WTC11 (cell line): Measurements from ENCODE around the gene POLR3A. TPM values are rescaled to one million over a fixed set of nuclear protein-coding genes. Genes with fewer than 3 reads are reported as not detected.

ENCODE experiments used
- FOXK1 ChIP-seq: sonication (generic); formaldehyde crosslinking; IDR thresholded peaks from 2 replicates; pipeline ENCODE4 v1.8.0; 2022; ENCODE audit warnings: mild to moderate bottlenecking, moderate library complexity, missing genetic modification reagents
- GRHL2 ChIP-seq: fragments of 250-450 bp; sonication (Bioruptor Pico); IDR thresholded peaks from 2 replicates; pipeline ENCODE4 v1.8.0; 2022; ENCODE audit warnings: mild to moderate bottlenecking, moderate library complexity; ENCODE audit not compliant: insufficient replicate concordance, severe bottlenecking
- MYBL2 ChIP-seq: sonication (generic); formaldehyde crosslinking; IDR thresholded peaks from 2 replicates; pipeline ENCODE4 v1.8.1; 2023; ENCODE audit warnings: mild to moderate bottlenecking, moderate library complexity, missing genetic modification reagents
- TCF7 ChIP-seq: sonication (generic); formaldehyde crosslinking; IDR thresholded peaks from 2 replicates; pipeline ENCODE4 v1.8.0; 2022; ENCODE audit warnings: mild to moderate bottlenecking, low read depth, missing genetic modification reagents, moderate library complexity
- TEAD1 ChIP-seq: sonication (generic); formaldehyde crosslinking; IDR thresholded peaks from 2 replicates; pipeline ENCODE4 v1.8.0; 2022; ENCODE audit warnings: mild to moderate bottlenecking, missing genetic modification reagents
- TEAD4 ChIP-seq: sonication (generic); formaldehyde crosslinking; IDR thresholded peaks from 2 replicates; pipeline ENCODE4 v1.8.0; 2022; ENCODE audit warnings: mild to moderate bottlenecking, missing genetic modification reagents
- TP53 ChIP-seq: sonication (generic); formaldehyde crosslinking; IDR thresholded peaks from 2 replicates; pipeline ENCODE4 v1.8.1; 2023; ENCODE audit warnings: mild to moderate bottlenecking, missing genetic modification reagents
- ZNF232 ChIP-seq: sonication (generic); formaldehyde crosslinking; IDR thresholded peaks from 2 replicates; pipeline ENCODE4 v1.8.0; 2022; ENCODE audit warnings: mild to moderate bottlenecking, missing genetic modification reagents
- ZNF416 ChIP-seq: fragments of 250-450 bp; sonication (Bioruptor Pico); IDR thresholded peaks from 2 replicates; pipeline ENCODE4 v1.9.0; 2021; ENCODE audit warnings: mild to moderate bottlenecking, inconsistent platforms
- total RNA-seq: library from RNA; stranded (reverse); gene quantifications from 3 replicates; pipeline ENCODE4 v1.2.3, GENCODE V29; 2021
- TF ChIP-seq, protein P1 (sequence below): fragments of 250-450 bp; sonication (Bioruptor Pico); conservative IDR thresholded peaks from 2 replicates; pipeline ENCODE4 v1.9.0; 2021; ENCODE audit warnings: mild to moderate bottlenecking
- TF ChIP-seq, protein P2 (sequence below): fragments of 250-450 bp; sonication (Bioruptor Pico); IDR thresholded peaks from 2 replicates; pipeline ENCODE4 v2.1.2; 2022; ENCODE audit warnings: mild to moderate bottlenecking, moderate library complexity
- TF ChIP-seq, protein P3 (sequence below): sonication (generic); formaldehyde crosslinking; IDR thresholded peaks from 2 replicates; pipeline ENCODE4 v1.8.1; 2022; ENCODE audit warnings: missing genetic modification reagents, borderline replicate concordance
- TF ChIP-seq, protein P4 (sequence below): sonication (generic); formaldehyde crosslinking; IDR thresholded peaks from 2 replicates; pipeline ENCODE4 v1.8.1; 2023; ENCODE audit warnings: mild to moderate bottlenecking, missing genetic modification reagents
- TF ChIP-seq, protein P5 (sequence below): fragments of 250-450 bp; sonication (Bioruptor Pico); IDR thresholded peaks from 2 replicates; pipeline ENCODE4 v1.9.0; 2021; ENCODE audit warnings: mild to moderate bottlenecking
- TF ChIP-seq, protein P6 (sequence below): fragments of 250-450 bp; sonication (Bioruptor Pico); IDR thresholded peaks from 2 replicates; pipeline ENCODE4 v1.9.0; 2021; ENCODE audit warnings: mild to moderate bottlenecking, borderline replicate concordance
- TF ChIP-seq, protein P7 (sequence below): sonication (generic); formaldehyde crosslinking; IDR thresholded peaks from 2 replicates; pipeline ENCODE4 v1.8.0; 2022; ENCODE audit warnings: mild to moderate bottlenecking, missing genetic modification reagents
- TF ChIP-seq, protein P8 (sequence below): sonication (generic); formaldehyde crosslinking; IDR thresholded peaks from 2 replicates; pipeline ENCODE4 v1.8.1; 2022; ENCODE audit warnings: mild to moderate bottlenecking, missing genetic modification reagents, moderate library complexity, borderline replicate concordance
- TF ChIP-seq, protein P9 (sequence below): sonication (generic); formaldehyde crosslinking; IDR thresholded peaks from 2 replicates; pipeline ENCODE4 v1.8.1; 2023; ENCODE audit warnings: mild to moderate bottlenecking, missing genetic modification reagents, moderate library complexity
- TF ChIP-seq, protein P10 (sequence below): sonication (generic); formaldehyde crosslinking; IDR thresholded peaks from 2 replicates; pipeline ENCODE4 v1.8.1; 2023; ENCODE audit warnings: mild to moderate bottlenecking, missing genetic modification reagents, moderate library complexity

POLR3A gene
- total RNA-seq, 1 experiment from 2014 or later: 32.2 TPM

DNA sequence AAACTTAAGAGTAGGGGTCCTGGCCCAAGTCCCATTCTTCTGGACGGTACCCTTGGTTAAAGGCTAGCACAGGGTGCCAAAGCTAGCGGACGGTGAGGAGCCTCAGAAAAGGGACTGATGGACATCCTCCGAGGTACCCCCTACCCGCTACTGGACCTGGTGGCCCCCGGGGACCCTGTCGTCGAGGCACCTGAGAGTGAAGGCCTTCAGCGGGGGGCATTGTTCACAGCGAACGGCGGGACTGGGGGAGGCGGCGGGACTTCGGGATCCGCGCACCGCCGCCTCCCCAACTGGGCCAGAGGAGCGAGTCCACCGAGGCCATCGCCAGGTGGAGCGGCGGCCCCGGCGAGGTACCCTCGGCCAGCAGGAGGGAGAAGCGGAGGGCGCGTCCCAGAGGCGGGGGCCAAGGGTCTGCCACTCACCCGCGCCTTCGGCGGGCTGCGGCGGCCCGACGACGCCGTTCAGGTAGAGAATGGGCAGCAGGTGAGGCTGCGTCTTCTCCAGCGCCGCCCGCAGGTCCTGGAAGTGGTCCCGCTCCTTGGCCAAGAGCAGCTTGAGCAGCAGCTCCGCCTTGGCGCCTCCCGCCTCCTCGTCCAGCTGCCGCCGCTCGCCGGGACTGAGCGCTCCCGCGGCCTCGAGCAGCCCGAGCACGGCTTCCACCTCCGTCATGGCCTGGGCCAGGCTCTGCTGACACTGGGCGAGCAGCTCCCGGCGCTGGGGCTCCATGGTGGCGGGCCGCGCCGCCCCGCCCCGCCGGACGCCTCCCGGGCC lies 103.3 kb downstream of the POLR3A start (continued):
- TF ChIP-seq, protein P1, sequence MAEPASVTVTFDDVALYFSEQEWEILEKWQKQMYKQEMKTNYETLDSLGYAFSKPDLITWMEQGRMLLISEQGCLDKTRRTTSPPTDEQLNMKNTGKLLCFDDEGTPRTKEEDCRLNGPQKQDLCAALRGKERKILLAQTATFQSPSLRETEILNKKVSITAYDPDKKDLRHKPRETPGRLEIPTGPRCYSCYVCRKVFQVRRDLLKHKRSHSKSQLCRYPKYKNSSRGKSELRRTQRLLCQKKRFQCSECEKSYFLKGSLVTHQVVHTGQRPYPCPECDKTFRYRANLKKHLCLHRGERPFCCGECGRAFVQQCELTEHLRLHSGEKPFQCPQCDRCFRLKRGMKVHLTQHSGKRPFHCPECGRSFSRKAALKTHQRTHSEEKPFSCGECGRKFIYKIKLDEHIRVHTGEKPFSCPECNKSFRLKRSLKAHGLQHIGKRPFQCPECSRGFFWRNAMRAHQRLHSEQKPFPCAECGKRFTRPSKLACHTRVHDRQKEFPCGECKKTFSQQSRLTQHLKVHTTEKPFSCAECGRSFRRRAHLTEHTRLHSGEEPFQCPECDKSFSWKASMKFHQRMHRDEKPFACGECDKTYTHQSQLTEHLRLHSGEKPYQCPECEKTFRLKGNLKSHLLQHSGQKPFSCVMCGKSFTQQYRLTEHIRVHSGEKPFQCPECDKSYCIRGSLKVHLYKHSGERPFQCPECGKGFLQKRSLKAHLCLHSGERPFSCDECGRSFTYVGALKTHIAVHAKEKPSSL (CRISPR knock-in tag): no peak
- no peak for TF ChIP-seq TCF7
- TF ChIP-seq, protein P2, sequence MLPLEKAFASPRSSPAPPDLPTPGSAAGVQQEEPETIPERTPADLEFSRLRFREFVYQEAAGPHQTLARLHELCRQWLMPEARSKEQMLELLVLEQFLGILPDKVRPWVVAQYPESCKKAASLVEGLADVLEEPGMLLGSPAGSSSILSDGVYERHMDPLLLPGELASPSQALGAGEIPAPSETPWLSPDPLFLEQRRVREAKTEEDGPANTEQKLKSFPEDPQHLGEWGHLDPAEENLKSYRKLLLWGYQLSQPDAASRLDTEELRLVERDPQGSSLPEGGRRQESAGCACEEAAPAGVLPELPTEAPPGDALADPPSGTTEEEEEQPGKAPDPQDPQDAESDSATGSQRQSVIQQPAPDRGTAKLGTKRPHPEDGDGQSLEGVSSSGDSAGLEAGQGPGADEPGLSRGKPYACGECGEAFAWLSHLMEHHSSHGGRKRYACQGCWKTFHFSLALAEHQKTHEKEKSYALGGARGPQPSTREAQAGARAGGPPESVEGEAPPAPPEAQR (CRISPR knock-in tag): no peak
- TF ChIP-seq, protein P3, sequence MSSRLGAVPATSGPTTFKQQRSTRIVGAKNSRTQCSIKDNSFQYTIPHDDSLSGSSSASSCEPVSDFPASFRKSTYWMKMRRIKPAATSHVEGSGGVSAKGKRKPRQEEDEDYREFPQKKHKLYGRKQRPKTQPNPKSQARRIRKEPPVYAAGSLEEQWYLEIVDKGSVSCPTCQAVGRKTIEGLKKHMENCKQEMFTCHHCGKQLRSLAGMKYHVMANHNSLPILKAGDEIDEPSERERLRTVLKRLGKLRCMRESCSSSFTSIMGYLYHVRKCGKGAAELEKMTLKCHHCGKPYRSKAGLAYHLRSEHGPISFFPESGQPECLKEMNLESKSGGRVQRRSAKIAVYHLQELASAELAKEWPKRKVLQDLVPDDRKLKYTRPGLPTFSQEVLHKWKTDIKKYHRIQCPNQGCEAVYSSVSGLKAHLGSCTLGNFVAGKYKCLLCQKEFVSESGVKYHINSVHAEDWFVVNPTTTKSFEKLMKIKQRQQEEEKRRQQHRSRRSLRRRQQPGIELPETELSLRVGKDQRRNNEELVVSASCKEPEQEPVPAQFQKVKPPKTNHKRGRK (CRISPR knock-in tag): no peak
- TF ChIP-seq, protein P4, sequence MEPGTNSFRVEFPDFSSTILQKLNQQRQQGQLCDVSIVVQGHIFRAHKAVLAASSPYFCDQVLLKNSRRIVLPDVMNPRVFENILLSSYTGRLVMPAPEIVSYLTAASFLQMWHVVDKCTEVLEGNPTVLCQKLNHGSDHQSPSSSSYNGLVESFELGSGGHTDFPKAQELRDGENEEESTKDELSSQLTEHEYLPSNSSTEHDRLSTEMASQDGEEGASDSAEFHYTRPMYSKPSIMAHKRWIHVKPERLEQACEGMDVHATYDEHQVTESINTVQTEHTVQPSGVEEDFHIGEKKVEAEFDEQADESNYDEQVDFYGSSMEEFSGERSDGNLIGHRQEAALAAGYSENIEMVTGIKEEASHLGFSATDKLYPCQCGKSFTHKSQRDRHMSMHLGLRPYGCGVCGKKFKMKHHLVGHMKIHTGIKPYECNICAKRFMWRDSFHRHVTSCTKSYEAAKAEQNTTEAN (CRISPR knock-in tag): no peak
- no peak for TF ChIP-seq TP53 (CRISPR knock-in tag)
- TF ChIP-seq, protein P5, sequence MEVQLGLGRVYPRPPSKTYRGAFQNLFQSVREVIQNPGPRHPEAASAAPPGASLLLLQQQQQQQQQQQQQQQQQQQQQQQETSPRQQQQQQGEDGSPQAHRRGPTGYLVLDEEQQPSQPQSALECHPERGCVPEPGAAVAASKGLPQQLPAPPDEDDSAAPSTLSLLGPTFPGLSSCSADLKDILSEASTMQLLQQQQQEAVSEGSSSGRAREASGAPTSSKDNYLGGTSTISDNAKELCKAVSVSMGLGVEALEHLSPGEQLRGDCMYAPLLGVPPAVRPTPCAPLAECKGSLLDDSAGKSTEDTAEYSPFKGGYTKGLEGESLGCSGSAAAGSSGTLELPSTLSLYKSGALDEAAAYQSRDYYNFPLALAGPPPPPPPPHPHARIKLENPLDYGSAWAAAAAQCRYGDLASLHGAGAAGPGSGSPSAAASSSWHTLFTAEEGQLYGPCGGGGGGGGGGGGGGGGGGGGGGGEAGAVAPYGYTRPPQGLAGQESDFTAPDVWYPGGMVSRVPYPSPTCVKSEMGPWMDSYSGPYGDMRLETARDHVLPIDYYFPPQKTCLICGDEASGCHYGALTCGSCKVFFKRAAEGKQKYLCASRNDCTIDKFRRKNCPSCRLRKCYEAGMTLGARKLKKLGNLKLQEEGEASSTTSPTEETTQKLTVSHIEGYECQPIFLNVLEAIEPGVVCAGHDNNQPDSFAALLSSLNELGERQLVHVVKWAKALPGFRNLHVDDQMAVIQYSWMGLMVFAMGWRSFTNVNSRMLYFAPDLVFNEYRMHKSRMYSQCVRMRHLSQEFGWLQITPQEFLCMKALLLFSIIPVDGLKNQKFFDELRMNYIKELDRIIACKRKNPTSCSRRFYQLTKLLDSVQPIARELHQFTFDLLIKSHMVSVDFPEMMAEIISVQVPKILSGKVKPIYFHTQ (CRISPR knock-in tag): no peak
- no peak for TF ChIP-seq FOXK1
- TF ChIP-seq, protein P6, sequence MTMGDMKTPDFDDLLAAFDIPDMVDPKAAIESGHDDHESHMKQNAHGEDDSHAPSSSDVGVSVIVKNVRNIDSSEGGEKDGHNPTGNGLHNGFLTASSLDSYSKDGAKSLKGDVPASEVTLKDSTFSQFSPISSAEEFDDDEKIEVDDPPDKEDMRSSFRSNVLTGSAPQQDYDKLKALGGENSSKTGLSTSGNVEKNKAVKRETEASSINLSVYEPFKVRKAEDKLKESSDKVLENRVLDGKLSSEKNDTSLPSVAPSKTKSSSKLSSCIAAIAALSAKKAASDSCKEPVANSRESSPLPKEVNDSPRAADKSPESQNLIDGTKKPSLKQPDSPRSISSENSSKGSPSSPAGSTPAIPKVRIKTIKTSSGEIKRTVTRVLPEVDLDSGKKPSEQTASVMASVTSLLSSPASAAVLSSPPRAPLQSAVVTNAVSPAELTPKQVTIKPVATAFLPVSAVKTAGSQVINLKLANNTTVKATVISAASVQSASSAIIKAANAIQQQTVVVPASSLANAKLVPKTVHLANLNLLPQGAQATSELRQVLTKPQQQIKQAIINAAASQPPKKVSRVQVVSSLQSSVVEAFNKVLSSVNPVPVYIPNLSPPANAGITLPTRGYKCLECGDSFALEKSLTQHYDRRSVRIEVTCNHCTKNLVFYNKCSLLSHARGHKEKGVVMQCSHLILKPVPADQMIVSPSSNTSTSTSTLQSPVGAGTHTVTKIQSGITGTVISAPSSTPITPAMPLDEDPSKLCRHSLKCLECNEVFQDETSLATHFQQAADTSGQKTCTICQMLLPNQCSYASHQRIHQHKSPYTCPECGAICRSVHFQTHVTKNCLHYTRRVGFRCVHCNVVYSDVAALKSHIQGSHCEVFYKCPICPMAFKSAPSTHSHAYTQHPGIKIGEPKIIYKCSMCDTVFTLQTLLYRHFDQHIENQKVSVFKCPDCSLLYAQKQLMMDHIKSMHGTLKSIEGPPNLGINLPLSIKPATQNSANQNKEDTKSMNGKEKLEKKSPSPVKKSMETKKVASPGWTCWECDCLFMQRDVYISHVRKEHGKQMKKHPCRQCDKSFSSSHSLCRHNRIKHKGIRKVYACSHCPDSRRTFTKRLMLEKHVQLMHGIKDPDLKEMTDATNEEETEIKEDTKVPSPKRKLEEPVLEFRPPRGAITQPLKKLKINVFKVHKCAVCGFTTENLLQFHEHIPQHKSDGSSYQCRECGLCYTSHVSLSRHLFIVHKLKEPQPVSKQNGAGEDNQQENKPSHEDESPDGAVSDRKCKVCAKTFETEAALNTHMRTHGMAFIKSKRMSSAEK (CRISPR knock-in tag): no peak
- no peak for TF ChIP-seq MYBL2 (CRISPR knock-in tag)
- TF ChIP-seq ZNF232 (CRISPR knock-in tag): 0 out of 2 replicates have a peak, but pooled peaks have one; percentile 54
- TF ChIP-seq TEAD1: 0 out of 2 replicates have a peak, but pooled peaks have one; percentile 61
- TF ChIP-seq, protein P7, sequence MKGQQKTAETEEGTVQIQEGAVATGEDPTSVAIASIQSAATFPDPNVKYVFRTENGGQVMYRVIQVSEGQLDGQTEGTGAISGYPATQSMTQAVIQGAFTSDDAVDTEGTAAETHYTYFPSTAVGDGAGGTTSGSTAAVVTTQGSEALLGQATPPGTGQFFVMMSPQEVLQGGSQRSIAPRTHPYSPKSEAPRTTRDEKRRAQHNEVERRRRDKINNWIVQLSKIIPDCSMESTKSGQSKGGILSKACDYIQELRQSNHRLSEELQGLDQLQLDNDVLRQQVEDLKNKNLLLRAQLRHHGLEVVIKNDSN: peak; percentile 11; the same call in 1 of the 2 replicates
- TF ChIP-seq GRHL2 (CRISPR knock-in tag): no peak
- TF ChIP-seq, protein P8, sequence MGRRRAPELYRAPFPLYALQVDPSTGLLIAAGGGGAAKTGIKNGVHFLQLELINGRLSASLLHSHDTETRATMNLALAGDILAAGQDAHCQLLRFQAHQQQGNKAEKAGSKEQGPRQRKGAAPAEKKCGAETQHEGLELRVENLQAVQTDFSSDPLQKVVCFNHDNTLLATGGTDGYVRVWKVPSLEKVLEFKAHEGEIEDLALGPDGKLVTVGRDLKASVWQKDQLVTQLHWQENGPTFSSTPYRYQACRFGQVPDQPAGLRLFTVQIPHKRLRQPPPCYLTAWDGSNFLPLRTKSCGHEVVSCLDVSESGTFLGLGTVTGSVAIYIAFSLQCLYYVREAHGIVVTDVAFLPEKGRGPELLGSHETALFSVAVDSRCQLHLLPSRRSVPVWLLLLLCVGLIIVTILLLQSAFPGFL (CRISPR knock-in tag): no peak
- TF ChIP-seq TEAD4 (CRISPR knock-in tag): no peak
- TF ChIP-seq ZNF416 (CRISPR knock-in tag): 0 out of 2 replicates have a peak, but pooled peaks have one; percentile 32
- TF ChIP-seq, protein P9, sequence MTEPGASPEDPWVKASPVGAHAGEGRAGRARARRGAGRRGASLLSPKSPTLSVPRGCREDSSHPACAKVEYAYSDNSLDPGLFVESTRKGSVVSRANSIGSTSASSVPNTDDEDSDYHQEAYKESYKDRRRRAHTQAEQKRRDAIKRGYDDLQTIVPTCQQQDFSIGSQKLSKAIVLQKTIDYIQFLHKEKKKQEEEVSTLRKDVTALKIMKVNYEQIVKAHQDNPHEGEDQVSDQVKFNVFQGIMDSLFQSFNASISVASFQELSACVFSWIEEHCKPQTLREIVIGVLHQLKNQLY (CRISPR knock-in tag): no peak
- TF ChIP-seq, protein P10, sequence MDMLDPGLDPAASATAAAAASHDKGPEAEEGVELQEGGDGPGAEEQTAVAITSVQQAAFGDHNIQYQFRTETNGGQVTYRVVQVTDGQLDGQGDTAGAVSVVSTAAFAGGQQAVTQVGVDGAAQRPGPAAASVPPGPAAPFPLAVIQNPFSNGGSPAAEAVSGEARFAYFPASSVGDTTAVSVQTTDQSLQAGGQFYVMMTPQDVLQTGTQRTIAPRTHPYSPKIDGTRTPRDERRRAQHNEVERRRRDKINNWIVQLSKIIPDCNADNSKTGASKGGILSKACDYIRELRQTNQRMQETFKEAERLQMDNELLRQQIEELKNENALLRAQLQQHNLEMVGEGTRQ (CRISPR knock-in tag): no peak
